IPS DF 19.7 (cell line): ENCODE data around the gene ACBD4.
"Not testable (repeated sequence)": the region's sequence is repeated elsewhere in the genome, so short reads cannot be mapped to it uniquely, and the experiment has no call there.

Experiments
- DNase-seq: peaks from one replicate; pipeline ENCODE4 v3.0.0-alpha.2; 2013; ENCODE audit warnings: low read depth, low spot score

Gene ACBD4

DNA sequence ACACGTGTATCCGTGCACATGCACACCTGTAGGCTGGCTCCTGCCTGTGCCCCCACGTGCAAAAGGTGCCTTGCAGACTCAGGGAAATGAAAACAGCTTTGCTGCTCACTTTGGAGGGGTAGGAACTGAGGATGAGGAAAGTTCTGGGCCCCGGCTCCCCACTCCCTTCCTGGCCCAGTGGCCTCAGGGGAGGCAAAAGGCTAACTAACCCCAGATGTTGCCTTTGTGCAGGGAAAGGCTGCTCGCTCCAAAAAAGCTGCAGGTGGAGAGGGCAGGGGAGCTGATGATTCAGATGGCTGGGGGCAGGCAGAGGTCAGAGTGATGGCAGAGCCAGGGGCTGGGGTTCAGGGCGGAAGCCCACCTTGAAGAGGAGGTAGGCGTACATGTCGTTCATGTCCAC, 15.5 kb upstream of the ACBD4 start:
- no peak for DNase-seq

DNA sequence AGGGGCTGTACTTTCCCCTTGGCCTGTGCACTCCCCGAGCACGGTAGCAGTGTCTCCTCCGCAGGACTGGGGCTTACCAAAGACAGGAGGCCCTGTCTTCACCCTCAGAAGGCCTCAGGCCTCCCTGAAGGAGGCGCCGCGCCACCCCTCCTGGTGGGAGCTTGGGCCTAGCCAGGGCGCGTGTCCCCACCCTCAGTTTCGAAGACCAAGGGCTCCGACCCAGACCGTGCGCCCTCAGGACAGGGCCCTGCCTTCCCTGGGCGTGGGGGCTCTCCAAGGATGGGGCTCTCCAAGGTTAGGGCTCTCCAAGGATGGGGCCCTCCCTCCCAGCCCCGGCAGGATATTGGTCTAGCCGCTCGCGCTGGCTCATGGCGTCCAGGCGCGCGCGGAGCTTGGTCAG, 14.9 kb upstream of the ACBD4 start:
- DNase-seq, result no peak

DNA sequence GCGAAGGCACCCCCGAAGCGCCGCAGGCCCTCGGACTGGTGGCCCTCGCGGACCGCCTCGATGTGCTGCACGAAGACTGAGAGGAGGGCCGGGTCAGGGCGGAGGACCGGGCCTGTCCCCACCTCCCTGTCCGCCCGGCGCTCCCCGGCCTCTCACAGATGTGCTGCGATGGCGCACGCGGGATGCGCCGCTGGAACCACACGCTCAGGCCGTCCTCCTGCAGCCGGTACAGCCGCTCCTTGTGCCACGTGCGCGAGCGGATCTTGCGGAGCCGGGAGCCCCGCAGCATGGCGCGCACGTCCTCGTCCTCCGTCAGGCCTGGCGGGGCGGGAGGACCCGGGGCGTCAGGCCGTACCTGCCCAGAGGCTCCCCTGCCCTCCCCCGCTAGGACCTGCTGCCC, 14.4 kb upstream of the ACBD4 start:
- DNase-seq, result no peak

DNA sequence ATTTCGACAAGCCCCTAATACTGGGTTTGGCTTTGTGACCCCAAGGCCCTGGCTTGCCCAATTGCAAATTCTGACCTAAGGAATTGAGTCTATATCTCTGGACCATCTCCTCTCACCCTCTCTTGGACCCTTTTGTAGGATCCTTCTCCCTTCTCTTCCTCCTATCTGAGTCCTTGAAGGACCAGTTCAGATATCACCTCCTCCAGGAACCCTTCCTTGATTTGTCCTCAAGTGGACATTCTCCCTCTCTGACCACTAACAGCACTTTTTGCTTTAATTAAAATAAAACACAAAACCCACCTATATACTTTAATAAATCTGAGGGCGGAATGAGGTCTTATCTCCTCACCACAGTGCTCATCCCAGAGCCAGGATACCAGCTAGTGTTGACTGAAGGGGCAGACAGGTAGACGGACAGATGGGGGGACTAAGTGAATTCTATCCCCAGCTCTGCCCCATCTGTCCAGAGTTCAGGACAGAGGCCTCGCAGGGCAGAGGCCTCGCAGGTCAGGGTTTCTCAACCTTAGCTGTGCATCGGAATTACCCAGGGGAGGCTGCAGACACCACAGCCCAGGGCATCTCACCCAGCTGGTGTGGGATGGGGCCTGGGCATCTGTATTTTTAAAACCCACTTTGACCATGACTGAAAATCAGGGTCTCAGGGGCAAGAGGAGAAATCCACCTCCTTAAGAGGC, 12.3 kb upstream of the ACBD4 start:
- no peak for DNase-seq

DNA sequence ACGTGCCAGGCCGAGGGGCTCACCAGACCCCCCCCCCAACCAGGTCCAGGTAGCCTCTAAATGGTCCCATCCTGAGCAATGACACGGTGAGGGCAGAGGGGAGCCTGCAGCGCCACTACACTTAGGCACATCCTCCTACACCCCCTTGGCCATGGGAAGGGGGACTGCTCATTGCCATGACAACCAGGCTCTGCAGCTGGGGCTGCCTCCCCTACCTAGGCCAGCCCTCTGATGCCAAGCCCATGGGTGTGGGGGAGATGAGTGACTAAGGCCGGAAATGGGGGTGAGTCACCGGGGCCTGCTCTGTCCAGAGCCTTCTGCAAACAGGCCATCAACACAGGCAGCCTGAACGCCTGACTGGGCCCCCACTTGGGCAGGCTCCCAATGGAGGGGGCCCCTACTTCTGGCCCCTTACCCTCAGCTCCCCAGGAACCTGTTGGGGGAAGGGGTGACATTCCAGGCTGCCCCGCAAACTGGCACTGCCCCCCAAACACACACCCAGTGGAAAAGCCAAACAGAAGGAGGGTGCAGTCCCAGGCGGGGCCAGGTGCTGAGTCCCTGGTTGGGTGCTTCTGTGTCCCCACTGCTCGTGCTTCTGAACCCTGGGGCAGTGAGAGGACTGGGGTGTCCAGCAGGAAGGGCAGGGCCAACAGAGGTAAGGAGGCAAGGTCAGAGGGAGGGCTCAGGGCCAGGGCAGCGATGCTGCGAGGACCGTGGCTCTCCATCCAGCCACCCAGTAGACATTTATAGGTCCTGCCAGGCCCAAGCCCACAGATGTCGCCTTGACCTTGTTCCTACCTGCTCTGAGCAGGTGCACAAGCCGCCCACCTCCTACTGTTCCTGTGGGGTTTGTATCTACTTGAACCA, 11.3 kb upstream of the ACBD4 start:
- no peak for DNase-seq

DNA sequence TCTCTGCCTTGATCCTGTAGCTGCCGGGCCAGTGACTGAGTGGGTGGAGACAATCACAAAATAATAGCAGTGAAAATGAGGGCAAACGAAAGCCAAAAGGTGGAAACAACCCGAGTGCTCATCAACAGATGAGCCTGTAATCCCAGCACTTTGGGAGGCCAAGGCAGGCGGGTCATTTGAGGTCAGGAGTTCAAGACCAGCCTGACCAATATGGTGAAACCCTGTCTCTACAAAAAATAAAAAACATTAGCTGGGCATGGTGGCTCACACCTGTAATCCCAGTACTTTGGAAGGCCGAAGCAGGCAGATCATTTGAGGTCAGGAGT, 10.7 kb upstream of the ACBD4 start:
- DNase-seq, result not testable (repeated sequence)

DNA sequence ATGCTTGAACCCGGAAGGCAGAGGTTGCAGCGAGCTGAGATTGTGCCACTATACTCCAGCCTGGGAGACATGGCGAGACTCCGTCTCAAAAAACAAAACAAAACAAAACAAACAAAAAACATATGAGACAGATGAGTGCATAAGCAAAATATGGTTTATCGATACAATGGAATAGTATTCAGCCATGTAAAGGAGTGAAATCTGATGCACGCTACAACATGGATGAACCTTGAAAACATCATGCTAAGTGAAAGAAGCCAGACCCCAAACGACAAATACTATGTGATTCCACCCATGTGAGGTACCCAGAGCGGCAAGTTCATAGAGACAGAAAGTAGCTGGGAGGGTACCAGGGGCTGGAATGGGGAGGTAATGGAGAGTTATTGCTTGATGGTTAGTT, 10.0 kb upstream of the ACBD4 start:
- DNase-seq, result no peak

DNA sequence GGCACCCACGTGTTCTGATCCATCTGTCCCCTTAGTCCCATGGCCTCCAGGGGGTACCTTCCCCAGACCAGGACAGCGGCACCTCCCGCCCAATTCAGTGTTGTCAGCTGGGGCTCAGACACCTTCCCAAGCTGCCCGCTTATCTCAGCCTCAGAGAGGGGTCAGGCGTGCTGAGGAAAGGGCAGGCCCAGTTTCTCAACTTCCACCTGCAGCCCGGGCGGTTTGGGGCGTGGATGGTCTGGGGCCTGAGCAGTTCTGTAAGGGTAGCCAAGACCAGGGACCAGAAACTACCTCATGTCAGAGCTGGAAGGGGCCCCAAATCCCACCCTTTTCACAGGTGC, 8.3 kb upstream of the ACBD4 start:
- no peak for DNase-seq

DNA sequence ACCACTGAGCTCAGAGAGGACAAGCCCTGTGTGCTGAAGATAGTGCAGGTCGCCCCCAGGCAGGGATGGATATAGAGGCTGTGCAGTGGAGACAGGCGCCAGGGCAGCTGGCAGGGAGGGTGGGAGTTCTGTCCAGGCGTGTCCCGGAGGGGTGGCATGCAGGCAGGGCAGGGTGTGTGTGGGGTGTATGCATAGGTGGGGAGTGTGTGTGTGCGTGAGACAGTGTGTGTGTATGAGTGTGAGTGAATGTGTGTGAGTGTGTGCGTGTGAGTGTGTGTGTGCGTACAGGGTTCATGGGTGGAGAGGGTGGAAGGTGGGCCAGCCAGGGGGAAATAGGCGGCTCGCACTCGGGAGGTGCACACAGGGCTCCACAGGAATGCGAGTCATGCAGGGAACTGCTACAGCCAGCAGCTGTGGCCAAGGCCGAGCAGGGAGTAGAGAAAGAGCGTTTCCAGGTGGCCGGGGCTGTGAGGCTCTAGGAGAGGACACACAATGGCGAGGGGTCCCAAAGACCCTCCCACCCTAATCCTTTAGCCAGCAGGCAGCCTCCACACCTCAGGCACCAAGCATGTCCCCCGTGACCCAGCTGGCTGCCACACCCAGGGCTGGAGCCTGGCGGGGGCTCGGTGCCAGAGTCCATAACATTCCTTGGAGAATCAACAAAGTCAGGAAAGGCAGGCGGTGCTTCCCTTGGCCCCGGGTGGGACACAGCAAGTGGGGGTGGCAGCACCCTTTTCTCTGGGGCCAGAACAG, 7.8 kb upstream of the ACBD4 start:
- DNase-seq, result no peak

DNA sequence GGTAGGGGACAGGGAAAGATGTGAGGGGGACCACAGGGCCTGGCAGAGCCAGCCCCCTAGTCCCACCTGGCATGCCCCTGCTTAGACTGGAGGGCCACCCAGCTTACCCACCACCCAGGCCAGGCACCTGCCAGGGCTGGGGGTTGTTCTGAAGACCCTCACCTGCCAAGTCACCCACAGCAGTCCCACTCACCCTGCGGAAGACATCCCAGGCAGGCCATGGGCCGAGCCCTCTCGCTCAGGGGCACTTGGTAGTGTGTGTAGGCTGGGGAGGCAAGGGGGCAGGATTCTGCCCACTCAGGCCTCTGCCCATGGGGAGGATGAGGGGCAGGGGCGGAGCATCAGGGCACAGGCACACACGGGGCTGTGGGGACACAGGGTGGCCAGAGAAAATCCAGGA, 7.2 kb upstream of the ACBD4 start:
- no peak for DNase-seq

DNA sequence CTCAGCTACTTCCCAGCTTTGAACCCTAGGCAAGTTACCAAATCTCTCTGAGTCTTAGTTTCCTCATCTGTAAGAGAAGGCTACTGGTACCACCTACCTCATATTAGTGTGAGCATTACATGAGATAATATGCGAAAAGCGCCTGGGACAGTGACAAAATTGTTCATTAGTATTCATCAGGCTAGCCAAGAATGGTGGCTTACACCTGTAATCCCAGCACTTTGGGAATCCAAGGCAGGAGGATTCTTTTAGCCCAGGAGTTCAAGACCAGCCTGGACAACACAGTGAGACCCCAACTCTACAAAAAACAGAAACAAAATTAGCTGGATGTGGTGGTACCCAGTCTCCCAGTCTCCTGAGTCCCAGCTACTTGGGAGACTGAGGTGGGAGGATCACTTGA, 6.5 kb upstream of the ACBD4 start:
- DNase-seq, result no peak

DNA sequence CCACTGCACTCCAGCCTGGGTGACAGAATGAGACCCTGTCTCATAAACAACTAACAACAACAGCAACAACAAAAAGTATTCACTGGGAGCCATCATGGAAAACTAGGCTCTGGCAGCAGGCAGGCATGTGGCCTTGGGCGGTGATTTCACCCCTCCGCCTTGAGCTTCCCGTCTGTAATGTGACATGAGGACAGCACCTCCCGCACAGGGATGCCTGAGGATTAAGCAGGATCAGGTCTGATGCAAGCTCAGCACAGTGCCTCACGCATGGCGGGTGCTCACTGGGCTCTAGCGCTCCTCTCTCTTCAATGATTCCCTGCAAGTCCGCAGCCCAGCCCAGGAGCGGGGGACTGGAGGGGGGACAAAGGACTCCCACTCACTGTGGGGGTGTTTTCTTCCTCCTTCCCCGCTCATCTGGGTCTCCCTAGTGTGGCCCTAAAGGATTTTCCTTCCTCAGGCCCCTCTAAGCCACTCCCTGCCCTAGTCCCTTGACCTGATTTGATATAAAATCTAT, 6.0 kb upstream of the ACBD4 start:
- DNase-seq, result no peak

DNA sequence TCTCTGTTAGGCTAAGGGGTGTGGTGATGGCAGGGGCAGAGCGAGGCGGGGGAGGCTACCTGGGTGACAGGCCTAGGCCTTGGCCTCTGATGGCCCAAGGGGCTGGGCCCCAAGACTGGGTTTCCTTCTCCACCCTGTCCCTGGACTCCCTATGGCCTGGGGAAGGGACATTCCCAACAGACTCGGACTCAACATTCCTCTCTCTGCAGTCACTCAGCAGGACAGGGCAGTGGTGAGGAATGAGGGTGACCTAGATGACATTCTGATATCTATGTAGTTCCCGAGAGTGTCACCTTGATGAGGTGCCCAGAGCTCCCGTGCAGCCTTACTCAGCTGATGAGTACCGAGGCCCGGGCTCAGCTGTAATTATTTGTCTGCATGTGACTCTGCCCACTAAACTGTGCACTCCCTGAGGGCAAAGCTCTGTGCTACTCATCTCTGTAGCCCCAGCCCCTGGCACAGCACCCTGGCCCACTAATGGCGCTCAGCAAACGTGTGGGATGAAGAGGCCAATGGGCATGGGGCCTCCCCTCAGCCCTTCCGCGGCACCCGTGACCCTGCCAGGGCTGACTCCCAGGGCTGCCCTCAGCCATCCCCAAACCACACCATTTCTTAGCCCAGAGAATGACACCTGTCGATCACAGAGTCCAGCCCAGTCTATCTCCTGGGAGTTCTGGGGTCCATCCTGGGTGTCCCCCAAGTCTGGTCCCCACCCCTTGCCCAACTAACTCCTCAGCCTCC, 5.4 kb upstream of the ACBD4 start:
- no peak for DNase-seq

DNA sequence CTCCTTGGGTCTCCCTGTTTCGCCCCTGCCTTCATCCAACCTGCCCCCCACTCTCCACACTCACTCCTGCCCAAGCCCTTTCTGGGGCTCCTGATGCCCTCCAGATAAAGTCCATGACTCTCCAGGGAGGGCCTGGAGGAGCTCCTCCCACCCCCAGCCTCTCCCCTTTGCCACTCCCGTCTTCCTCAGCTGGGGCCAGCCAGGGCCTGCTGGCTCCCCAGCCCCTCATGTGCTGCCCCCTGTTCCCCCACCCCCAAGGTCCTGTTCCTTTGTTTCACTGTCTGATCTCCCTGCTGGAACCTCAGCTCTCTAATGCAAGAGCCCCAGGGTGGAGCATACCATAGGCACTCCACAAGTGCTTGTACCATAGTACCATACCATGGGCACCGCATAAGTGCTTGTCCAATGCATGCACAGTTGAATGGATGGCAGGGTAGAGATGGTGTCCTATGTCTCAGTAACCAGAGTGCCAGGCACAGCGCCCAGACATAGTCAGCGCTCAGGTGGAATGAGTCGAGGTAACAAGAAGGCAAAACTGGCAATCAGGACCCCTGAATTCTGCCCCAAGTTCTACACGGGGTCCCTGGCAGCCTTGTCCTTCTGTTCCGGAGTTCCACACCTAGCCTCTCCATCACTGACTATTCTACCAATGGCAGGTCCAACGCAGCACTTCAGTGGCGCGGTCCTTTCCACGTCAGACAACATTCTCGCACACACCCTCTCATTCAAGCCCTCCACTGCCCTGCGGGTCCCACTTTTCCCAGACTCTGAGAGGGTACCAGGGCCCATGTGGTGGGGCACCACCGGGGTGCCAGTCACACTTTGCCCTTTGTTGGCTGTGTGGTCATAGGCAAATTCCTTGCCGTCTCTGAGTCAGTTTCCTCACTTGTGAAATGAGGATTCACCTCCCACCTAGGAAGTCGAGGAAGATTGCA, 4.5 kb upstream of the ACBD4 start:
- DNase-seq, result no peak

DNA sequence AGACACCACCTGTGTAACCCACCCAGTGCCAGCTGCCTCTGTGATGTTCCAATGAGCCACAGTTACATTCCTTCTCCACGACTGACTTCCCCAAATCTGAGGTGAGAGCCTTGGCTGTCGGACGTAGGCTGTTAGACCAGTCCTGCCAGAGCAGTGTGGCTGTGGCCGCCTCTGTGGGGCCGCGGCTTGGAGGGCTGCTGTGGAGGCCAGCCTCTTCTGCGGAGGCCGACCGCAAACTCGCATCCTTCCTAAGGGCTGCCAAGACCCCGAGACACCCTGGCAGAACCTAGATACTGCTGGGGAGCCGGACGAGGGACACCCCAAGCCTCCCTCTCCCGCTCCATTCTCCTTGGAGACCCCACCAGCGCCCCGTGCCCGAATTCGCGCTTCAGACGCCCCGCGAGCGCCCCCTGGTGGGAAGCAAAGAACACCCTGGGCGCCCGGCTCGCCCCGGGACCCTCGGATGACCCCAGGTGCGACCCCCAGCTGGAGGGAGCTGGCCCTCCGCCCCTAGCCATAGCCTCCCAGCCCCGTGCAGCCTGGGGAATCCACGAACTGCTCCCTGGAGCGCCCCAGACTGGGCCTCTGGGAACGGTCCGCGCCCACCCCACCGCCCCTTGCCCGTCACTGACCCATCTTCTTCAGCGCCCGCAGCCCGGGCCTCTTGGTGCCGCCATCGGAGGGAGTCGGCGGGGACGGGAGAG, 3.7 kb upstream of the ACBD4 start:
- DNase-seq, result no peak

DNA sequence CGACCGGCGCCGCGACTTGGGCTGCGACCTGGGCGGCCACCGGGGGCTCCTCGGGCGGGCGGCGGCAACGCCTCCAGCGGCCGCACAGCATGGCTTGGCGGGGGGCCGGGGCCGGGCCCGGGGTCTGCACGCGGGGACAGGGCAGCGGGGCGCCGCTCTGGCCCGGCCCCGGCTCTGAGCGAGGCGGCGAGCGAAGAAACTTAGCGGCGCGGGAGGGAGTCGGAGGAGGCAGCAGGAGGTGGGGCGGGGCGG, 3.2 kb upstream of the ACBD4 start, which contains the start of gene PLCD3:
Gene PLCD3 (minus strand): TSS at position 196 of the 252 bp plus-strand sequence. CDS start 105 bp downstream, at position 91.
- no peak for DNase-seq

DNA sequence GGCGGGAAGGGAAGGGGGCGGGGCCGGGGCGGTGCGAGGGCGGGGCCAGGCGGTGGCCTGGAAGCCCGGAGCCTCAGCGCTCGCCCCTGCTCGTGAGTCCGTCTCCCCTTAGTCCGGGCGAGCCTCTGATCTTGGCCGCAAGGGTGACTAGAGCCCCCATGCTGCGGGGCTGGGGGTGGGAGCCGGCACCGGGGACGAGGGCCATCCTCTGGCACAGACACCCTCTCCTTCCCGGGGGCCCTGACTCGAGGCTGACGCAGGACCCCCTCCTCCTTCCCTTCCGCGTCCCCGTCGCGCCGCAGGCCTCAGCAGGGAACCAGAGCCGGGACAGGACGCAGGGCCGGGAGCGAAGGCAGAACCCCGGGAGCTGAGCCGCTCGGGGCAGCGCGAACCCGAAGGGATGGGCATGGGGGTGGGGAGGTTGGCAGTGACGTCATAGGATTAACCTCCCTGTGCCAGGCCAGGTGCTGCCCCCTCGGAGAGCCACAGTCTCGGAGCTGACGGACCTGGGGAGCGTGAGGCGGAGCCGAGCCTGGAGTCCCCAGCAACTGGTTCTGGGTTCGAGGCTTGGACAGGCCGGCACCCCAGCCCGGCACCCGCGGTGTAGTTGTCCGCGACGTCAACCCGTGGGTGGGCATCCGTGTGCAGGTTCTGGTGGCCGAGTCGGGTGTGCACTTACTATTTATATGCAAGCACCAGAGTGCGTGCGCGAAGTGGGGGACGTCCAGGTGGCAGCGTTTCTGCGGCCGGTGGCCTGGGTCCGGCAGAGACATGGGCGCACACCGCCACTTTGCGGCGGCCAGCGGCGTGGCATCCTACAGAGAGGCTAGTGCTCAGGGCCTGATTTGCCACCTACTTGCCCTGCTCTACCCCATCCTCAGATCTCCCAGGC, 2.7 kb upstream of the ACBD4 start:
- no peak for DNase-seq

DNA sequence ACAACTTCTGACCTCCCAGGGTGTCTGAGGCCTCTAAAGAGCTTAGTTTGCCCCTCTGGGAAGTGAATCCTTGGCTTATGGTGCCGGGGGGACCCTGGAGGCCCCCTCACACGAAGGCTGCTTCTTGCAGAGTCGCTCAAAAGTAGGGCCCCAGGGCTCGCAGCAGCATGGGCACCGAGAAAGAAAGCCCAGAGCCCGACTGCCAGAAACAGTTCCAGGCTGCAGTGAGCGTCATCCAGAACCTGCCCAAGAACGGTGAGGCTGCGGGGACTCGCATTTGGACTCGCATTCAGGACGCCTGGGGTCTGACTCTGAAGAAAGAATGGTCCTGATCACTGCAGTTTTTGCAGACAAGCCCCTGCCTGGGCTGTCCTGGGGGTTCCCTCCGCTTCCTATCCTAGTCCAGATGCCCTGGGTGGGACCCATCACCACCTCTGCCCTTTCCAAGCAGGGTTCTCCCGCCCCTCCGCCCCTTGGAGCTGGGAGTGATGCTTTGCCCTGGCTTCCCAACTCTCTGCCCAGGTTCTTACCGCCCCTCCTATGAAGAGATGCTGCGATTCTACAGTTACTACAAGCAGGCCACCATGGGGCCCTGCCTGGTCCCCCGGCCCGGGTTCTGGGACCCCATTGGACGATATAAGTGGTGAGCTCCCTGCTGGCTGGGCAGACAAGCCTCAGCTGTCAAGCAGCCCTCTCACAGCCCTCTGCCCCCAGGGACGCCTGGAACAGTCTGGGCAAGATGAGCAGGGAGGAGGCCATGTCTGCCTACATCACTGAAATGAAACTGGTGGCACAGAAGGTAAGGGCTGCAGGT, 698 bp downstream of the ACBD4 start:
- no peak for DNase-seq
